ENCODE measurements around the gene VSIG1.
A peak's percentile ranks its signal among the peaks of the same experiment; 100 is the strongest.

The VSIG1 gene

GRCh38 chrX:108064613-108065012 is 19.7 kb downstream of the VSIG1 start:
- DNase-seq (ENCODE audit: low spot score), result no peak

DNA sequence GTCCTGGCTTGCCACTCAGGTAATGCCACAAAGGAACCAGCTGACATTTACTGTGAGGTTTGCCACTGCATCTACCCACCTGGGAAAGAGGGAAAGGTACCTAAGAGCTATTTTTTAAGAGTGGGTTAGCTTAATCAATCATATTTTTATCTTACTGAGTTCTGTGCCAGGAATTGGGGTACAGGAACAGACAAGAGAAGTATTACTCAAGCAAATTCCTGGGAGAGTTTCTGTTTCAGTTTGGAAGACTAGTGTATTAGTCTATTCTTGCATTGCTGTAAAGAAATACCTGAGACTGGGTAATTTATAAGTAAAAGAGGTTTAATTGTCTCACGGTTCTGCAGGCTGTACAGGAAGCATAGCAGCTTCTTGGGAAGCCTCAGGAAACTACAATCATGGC is 23.3 kb downstream of the VSIG1 start:
- DNase-seq (ENCODE audit: low spot score), result no peak

- DNase-seq (ENCODE audit: low spot score), result no peak
Observed at GRCh38 chrX:108070891-108071290, 26.0 kb downstream of the VSIG1 start.

DNA sequence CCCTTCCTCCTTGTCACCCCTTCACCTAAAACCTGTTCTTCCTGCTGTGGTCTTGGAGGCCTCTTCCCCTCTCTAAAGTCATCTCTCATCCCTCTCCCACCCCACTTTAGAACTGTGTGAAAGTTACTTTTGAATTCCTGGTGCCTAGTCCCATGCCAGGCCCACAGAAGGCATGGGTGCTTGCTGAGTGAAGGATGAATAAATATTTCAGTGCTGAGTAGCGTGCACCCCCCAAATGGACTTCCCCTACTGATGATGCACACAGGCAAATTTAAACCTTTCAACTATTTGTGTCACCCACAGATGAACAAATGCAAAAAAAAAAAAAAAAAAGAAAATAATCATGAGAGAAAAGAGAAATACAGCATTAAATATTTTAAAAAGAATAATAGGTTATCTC is 26.7 kb downstream of the VSIG1 start:
- no peak for DNase-seq (ENCODE audit: low spot score)

- no peak for DNase-seq (ENCODE audit: low spot score)
Observed at GRCh38 chrX:108072746-108073145, 27.9 kb downstream of the VSIG1 start.

DNA sequence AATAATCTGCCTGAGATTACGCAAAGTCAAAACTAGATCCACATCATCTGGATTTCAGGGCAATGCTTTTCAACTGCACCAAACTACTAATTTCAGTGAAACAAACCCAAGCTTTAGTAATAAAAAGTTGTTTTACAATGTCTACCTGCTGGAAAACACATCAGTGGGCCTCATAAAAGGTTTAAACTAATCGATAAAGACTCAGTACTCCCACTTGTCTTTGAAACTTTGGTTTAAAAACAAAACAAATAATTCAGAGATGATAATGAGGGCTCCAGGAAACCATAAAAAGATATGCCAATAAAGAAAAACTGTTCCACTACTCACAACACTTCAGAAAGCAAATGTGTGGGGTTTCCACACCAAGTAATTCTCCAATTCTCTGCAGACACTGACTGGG is 36.2 kb downstream of the VSIG1 start:
- no peak for DNase-seq (ENCODE audit: low spot score)

DNA sequence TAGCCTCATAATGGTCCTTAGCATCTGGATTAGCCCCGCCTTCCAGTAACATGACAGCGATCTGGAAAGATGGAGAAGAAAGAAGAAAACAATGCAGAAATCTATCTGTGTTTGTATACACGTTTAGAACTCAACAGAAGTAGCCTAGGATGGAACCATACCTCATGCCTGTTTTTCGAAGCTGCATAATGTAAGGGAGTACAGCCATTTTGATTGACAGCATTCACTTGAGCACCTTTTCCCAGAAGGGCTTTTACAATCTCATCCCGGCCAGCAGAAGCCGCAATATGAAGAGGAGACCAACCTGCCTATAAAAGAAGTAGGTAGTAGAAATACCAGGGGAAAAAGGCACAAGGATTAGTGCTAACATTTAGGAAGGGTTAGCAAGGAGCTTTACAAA is 42.9 kb downstream of the VSIG1 start:
- no peak for DNase-seq (ENCODE audit: low spot score)

GRCh38 chrX:108088511-108088910 is 43.6 kb downstream of the VSIG1 start:
- DNase-seq (ENCODE audit: low spot score), result no peak

DNA sequence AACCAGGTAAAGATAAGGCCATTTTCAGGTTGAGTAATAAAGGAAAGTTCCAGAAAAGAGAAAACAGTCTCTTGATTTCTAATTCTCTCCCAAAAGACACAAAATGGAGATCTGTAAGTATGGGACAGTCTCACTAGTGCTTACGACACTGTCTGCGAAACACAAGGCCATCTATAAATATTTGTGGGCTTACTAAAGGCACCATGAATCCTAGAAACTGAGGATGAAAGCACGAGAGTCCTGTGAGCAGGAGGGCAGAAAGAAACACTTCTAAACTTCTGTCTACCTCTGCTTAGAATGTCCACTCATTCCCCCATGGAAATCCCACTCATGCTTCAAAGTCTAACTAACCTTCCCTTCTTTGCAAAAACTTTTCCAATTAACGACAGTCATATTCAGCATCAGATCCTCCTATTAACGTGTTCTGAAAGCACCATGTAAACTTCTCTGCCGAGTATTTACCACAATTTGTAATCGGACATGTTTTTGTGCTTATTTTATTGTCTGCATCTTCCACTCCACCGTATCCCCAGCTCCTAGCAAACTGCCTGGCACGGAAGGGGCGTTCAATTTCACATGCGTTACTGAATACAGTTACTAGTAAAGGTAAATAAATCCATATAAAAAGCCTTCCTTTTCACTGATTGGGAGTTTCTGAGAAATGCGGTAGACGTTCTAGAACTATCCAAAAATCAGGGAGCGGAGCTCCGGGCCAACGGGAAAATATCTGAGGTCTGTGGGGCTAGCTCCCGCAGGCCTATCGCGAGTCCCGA is 45.8 kb downstream of the VSIG1 start:
- no peak for DNase-seq (ENCODE audit: low spot score)

DNA sequence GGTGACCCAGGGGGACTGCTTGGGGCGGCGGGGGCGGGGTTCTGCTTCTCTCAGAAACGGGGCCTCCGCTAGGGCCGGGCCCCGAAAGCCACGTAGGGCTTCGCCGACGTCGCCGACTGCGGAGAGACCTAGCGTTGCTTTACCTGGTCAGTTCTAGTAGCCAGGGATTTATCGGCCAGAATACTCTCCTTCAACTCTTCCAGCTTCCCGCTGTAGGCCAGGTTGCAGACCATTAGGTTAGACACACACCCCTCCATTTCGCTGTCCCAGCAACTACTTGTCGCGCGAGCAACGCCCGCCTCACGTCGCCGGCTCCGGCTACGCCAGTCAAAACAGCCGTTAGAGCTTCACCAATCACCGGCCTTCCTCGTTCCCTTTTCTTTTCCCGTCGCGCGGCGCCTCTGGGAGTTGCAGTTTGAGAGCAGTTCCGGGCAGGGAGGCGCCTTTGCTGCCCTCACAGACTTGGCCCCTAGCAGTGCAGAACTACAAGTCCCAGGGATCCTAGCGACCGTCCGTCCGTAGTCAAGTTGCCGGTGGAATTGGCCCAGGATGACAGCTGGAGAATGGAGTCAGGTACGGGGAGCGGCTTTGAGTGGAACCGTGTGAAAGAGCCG is 46.5 kb downstream of the VSIG1 start, which contains the start of the genes ATG4A and PSMD10:
Gene ATG4A, plus strand, starts transcription at position 515 of the 614 bp plus-strand sequence. Its CDS starts 49 bp downstream, at position 564.
Gene PSMD10, minus strand, starts transcription at position 279 of the 614 bp plus-strand sequence. Its CDS starts 22 bp downstream, at position 257.
- DNase-seq (ENCODE audit: low spot score), result peak; percentile 91

DNA sequence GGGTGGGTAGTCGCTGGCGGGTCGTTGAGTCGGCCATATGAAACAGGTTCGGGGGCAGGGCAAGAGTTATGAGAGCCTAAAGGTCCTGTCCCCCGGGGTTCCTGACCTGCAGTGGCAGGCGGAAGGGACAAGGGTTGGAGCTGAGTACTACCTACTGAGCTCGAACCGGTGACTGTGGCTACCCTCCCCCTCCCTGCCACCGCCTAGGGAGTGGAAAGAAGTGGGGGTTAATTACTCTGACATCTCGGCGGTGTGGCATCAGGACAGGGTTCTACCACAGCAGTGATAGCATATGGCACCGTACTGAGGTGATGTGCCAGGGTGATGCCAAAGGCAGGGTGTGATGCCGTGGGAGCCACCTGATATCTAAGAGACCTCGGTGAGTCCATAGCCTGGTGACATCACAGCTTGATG is 47.0 kb downstream of the VSIG1 start:
- peak; percentile 3 for DNase-seq (ENCODE audit: low spot score)

DNA sequence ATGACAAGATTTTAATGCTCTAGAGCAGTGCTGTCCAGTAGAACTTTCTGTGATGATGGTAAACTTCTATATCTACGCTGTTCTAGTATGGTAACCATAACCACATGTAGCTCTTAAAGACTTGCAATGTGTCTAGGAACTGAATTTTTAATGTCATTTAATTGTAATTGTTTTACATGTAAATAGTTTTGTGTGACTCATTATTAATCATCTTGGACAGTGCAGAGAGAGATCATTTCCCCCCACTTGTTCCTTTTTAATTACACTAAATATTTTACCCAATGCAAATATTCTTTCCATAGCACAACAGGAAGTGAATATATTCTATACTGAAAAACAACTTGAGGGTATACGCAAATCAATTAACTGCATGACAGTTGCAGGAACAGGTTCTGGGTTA is 52.5 kb downstream of the VSIG1 start:
- DNase-seq (ENCODE audit: low spot score), result no peak

DNA sequence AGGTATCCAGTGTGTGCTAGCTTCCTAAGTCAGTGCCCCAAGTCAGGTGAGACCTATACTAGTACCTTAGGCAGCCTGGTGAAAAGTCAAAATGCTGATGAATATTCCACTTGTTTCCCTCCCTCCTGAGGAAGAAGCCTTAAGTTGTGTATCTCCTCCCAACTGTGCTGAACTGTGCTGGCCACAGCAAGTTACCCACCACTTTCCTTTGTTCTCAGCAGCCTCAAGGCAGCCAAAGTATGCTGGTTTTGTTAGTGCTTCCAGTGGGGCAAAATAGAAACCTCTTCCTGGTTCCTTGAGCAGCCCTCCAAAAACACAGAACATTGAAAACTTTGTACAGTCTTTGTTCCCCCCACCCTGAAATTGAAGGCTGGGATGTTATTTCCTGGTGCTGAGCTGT is 60.6 kb downstream of the VSIG1 start:
- DNase-seq (ENCODE audit: low spot score), result no peak

DNA sequence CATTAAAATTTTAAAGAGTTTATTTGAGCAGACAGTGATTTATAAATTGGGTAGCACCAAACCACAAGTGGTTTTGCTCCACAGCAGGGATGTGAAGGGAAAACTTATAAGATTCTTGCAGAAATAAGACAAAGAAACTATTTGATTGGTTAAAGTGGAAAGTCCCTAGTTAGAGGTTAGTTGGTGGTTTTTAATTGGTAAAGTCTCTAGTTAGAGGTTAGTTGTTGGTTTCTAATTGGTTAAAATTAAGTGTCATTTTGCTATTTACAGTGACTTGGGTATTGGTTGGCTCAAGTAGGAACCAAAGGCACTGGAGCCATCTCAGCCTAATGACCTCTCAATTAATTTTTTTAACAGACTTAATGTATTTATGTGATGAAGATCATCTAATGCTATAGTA is 69.7 kb downstream of the VSIG1 start:
- DNase-seq (ENCODE audit: low spot score), result no peak

- DNase-seq (ENCODE audit: low spot score), result no peak
Observed at GRCh38 chrX:108117988-108118387, 73.1 kb downstream of the VSIG1 start.

- no peak for DNase-seq (ENCODE audit: low spot score)
Observed at GRCh38 chrX:108121291-108121690, 76.4 kb downstream of the VSIG1 start.

GRCh38 chrX:108122748-108123147 is 77.9 kb downstream of the VSIG1 start:
- DNase-seq (ENCODE audit: low spot score), result no peak

GRCh38 chrX:108123591-108124366 is 78.9 kb downstream of the VSIG1 start:
- no peak for DNase-seq (ENCODE audit: low spot score)

DNA sequence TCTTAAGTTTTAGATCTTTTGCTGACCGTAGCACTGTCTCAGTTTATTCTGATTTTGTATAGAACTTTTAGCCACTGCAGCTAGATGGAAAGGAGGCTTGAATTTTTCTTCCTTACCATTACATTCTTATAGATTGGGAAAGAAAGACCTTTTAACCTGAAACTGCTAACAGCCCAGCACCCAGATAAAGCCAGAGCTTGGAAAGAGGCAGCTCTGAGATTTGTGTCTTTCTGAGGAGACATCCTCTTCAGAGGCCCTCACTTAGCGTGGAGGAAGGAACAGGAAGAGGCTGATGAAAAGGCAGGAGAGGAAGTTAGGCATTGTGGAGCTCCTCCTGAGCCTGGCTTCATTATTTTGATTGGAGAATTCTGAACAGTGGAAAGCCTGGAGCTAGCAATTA is 81.8 kb downstream of the VSIG1 start:
- DNase-seq (ENCODE audit: low spot score), result no peak

- no peak for DNase-seq (ENCODE audit: low spot score)
Observed at GRCh38 chrX:108127152-108127551, 82.3 kb downstream of the VSIG1 start.
